Skin epidermis (tissue), 12 donors: Measurements from ENCODE around the gene LARGE1.

Source experiments
- H3K27ac ChIP-seq, 21 experiments: fragments of 200-600 bp; sonication (generic) in 11 of 21; one replicate each; pipeline ENCODE4 v1.5.0; 2020; ENCODE audit warnings: mild to moderate bottlenecking in 3 of 21, inconsistent platforms in 2 of 21, moderate library complexity in 2 of 21
- H3K4me3 ChIP-seq, 7 experiments: fragments of 200-600 bp; sonication (generic) in 2 of 7; one replicate each; pipeline ENCODE4 v1.5.0; 2020; ENCODE audit warnings: inconsistent platforms in 2 of 7, mild to moderate bottlenecking in 2 of 7, moderate library complexity in 1 of 7

The LARGE1 gene

GRCh38 chr22:33832558-33833151 is 87.6 kb downstream of the LARGE1 start:
- Histone ChIP-seq H3K4me3 (no peak overlapping the region), H3K27ac (no peak overlapping the region)

- no peak overlapping the region for H3K27ac ChIP-seq
- H3K4me3 ChIP-seq, result no peak overlapping the region
These were observed 88.6 kb downstream of the LARGE1 start for GRCh38 chr22:33831651-33832050.

GRCh38 chr22:33831207-33831606 is 89.1 kb downstream of the LARGE1 start:
- no peak overlapping the region for H3K4me3 ChIP-seq
- H3K27ac ChIP-seq, result no peak overlapping the region

- Histone ChIP-seq H3K4me3 (no peak overlapping the region), H3K27ac (no peak overlapping the region)
These were observed 90.6 kb downstream of the LARGE1 start for GRCh38 chr22:33829546-33830280.

GRCh38 chr22:33828302-33828701 is 92.0 kb downstream of the LARGE1 start:
- H3K27ac ChIP-seq, result no peak overlapping the region
- H3K4me3 ChIP-seq, result no peak overlapping the region

- H3K4me3 ChIP-seq, result no peak overlapping the region
- H3K27ac ChIP-seq, result no peak overlapping the region
These were observed 94.5 kb downstream of the LARGE1 start for GRCh38 chr22:33825761-33826160.

GRCh38 chr22:33823552-33823951 is 96.7 kb downstream of the LARGE1 start:
- H3K27ac ChIP-seq, result peak overlapping the region in 1 of 21 experiments; percentile 23

GRCh38 chr22:33821290-33821689 is 99.0 kb downstream of the LARGE1 start:
- no peak overlapping the region for H3K4me3 ChIP-seq
- no peak overlapping the region for H3K27ac ChIP-seq

More at GRCh38 chr22:33823552-33823951, 96.7 kb downstream of the LARGE1 start:
- no peak overlapping the region for H3K4me3 ChIP-seq

- no peak overlapping the region for H3K27ac ChIP-seq
These were observed 100.5 kb downstream of the LARGE1 start for GRCh38 chr22:33819743-33820142.

GRCh38 chr22:33817512-33818127 is 102.7 kb downstream of the LARGE1 start:
- no peak overlapping the region for H3K4me3 ChIP-seq
- no peak overlapping the region for H3K27ac ChIP-seq

More at GRCh38 chr22:33819743-33820142, 100.5 kb downstream of the LARGE1 start:
- H3K4me3 ChIP-seq, result no peak overlapping the region

- peak overlapping the region in 2 of 21 experiments; percentile 56 to 57 for H3K27ac ChIP-seq
These were observed 107.8 kb downstream of the LARGE1 start for GRCh38 chr22:33812360-33812977.

GRCh38 chr22:33811686-33812085 is 108.6 kb downstream of the LARGE1 start:
- Histone ChIP-seq H3K27ac (peak overlapping the region in 5 of 21 experiments; percentile 7 to 62 (median 56)), H3K4me3 (no peak overlapping the region)

More at GRCh38 chr22:33812360-33812977, 107.8 kb downstream of the LARGE1 start:
- no peak overlapping the region for H3K4me3 ChIP-seq

GRCh38 chr22:33811208-33811607 is 109.1 kb downstream of the LARGE1 start:
- peak overlapping the region in 5 of 21 experiments; percentile 5 to 62 (median 38) for H3K27ac ChIP-seq
- no peak overlapping the region for H3K4me3 ChIP-seq

GRCh38 chr22:33807470-33807869 is 112.8 kb downstream of the LARGE1 start:
- no peak overlapping the region for H3K27ac ChIP-seq
- H3K4me3 ChIP-seq, result no peak overlapping the region

GRCh38 chr22:33806191-33806590 is 114.1 kb downstream of the LARGE1 start:
- H3K4me3 ChIP-seq, result no peak overlapping the region
- no peak overlapping the region for H3K27ac ChIP-seq

- no peak overlapping the region for H3K4me3 ChIP-seq
These were observed 116.6 kb downstream of the LARGE1 start for GRCh38 chr22:33803371-33804282.

GRCh38 chr22:33798401-33798800 is 121.9 kb downstream of the LARGE1 start:
- Histone ChIP-seq H3K27ac (no peak overlapping the region), H3K4me3 (no peak overlapping the region)

More at GRCh38 chr22:33803371-33804282, 116.6 kb downstream of the LARGE1 start:
- peak overlapping the region in 5 of 21 experiments; percentile 4 to 64 (median 46) for H3K27ac ChIP-seq

GRCh38 chr22:33796494-33796893 is 123.8 kb downstream of the LARGE1 start:
- H3K27ac ChIP-seq, result no peak overlapping the region
- H3K4me3 ChIP-seq, result no peak overlapping the region

- Histone ChIP-seq H3K27ac (peak overlapping the region in 5 of 21 experiments; percentile 5 to 50 (median 34)), H3K4me3 (no peak overlapping the region)
These were observed 126.8 kb downstream of the LARGE1 start for GRCh38 chr22:33793475-33793874.
